Glutamatergic neuron (in vitro differentiated cells): ENCODE results near the gene SFRP2. TPM values are rescaled to one million over a fixed set of nuclear protein-coding genes. Genes with fewer than 3 reads are reported as not detected.

ENCODE experiments used
- DNase-seq: peaks from one replicate; pipeline ENCODE4 v3.0.0; 2022
- H3K27ac Mint-ChIP-seq: one replicate; pipeline ENCODE4 v1.8.0; 2020; ENCODE audit warnings: mild to moderate bottlenecking, mixed read lengths, inconsistent platforms; ENCODE audit not compliant: unreplicated experiment
- H3K27me3 Mint-ChIP-seq: one replicate; pipeline ENCODE4 v1.8.0; 2020; ENCODE audit warnings: mild to moderate bottlenecking, moderate library complexity, mixed read lengths, inconsistent platforms; ENCODE audit not compliant: unreplicated experiment
- H3K36me3 Mint-ChIP-seq: one replicate; pipeline ENCODE4 v1.8.0; 2020; ENCODE audit warnings: mild to moderate bottlenecking, mixed read lengths, inconsistent platforms; ENCODE audit not compliant: unreplicated experiment
- H3K4me1 Mint-ChIP-seq: one replicate; pipeline ENCODE4 v1.8.0; 2020; ENCODE audit warnings: mild to moderate bottlenecking, low read depth, mixed read lengths, inconsistent platforms; ENCODE audit not compliant: unreplicated experiment
- H3K4me3 Mint-ChIP-seq: one replicate; pipeline ENCODE4 v1.8.0; 2020; ENCODE audit warnings: mild to moderate bottlenecking, mixed read lengths, inconsistent platforms; ENCODE audit not compliant: unreplicated experiment
- H3K9me3 Mint-ChIP-seq: one replicate; pipeline ENCODE4 v1.8.0; 2020; ENCODE audit warnings: mild to moderate bottlenecking, moderate library complexity, mixed read lengths, inconsistent platforms; ENCODE audit not compliant: unreplicated experiment
- total RNA-seq: library from RNA; stranded (reverse); fragmentation: NEBNext Ultra II Directional; extraction: Animal tissue kit (Norgen Biotek cat#: 25700); gene quantifications from one replicate; pipeline ENCODE4 v1.2.1, GENCODE V29; 2021; ENCODE audit not compliant: unreplicated experiment
- TF ChIP-seq, protein P1 (sequence below): fragments of 200-600 bp; sonication (generic); IDR thresholded peaks from one replicate; pipeline ENCODE4 v1.5.0; 2021; ENCODE audit not compliant: partially characterized antibody, unreplicated experiment

The SFRP2 gene
- total RNA-seq, 1 donor from 2014 or later = 0.54 TPM

DNA sequence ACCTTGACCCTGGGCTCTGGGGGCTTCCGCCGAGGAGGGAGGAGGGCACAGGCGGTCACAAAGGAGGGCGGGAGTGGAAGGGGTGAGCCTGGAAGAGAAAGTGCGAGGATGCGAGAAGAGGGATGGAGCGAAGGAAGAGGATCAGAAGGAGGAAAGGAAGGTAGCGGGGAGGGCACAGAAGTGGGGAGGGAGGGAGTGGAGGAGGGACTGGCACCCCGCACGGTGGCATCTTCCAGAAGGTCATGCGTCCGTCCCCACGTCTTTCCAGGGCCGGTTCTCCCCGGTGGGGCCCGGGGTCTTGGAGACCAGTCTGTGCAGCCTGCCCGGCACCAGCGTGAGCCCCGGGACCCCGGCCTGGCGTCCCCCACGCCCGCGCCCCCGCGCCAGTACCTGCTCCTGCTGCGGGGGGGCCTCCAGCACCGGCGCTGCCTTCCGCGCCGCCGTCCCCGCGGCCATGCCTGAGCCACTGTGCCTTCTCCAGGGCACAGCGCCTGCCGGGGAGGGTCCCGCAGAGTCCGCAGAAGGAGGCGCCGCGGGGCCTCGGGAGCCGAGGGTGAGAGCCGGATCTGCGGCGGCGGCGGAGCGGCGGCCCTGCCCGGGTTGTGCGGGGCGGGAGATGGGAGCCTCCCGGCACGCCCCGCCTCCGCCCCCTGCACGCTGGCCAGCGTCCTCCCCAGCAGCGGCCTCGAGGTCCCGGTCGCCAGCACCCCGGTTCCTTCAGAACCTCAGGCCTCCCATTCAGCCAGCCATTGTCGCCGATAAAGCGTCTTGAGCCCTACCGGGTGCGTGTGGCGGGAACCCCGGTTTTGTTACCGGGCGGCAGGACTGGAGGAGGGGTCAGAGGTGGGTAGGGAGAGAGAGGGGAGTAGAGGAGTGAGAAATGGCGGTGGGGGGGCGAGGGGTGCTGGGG, 29.2 kb downstream of the SFRP2 start, which contains the start of gene RNF175:
Gene RNF175 (minus strand): TSS at position 618 of the 910 bp plus-strand sequence. CDS start 162 bp downstream, at position 456.
- H3K9me3 Mint-ChIP-seq = no peaks in the 10 kb centered on the region
- TF ChIP-seq, protein P1, sequence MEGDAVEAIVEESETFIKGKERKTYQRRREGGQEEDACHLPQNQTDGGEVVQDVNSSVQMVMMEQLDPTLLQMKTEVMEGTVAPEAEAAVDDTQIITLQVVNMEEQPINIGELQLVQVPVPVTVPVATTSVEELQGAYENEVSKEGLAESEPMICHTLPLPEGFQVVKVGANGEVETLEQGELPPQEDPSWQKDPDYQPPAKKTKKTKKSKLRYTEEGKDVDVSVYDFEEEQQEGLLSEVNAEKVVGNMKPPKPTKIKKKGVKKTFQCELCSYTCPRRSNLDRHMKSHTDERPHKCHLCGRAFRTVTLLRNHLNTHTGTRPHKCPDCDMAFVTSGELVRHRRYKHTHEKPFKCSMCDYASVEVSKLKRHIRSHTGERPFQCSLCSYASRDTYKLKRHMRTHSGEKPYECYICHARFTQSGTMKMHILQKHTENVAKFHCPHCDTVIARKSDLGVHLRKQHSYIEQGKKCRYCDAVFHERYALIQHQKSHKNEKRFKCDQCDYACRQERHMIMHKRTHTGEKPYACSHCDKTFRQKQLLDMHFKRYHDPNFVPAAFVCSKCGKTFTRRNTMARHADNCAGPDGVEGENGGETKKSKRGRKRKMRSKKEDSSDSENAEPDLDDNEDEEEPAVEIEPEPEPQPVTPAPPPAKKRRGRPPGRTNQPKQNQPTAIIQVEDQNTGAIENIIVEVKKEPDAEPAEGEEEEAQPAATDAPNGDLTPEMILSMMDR = no peak
- H3K4me1 Mint-ChIP-seq = no peaks in the 10 kb centered on the region
- peak; percentile 69 for DNase-seq
- peaks cover 8% of the 10 kb centered on the region for H3K27me3 Mint-ChIP-seq
- H3K4me3 Mint-ChIP-seq = peak within 1 kb of the TSS; percentile 85
- peaks cover under 1% of the 10 kb centered on the region for H3K36me3 Mint-ChIP-seq
- no peak within 1 kb of the TSS for H3K27ac Mint-ChIP-seq

DNA sequence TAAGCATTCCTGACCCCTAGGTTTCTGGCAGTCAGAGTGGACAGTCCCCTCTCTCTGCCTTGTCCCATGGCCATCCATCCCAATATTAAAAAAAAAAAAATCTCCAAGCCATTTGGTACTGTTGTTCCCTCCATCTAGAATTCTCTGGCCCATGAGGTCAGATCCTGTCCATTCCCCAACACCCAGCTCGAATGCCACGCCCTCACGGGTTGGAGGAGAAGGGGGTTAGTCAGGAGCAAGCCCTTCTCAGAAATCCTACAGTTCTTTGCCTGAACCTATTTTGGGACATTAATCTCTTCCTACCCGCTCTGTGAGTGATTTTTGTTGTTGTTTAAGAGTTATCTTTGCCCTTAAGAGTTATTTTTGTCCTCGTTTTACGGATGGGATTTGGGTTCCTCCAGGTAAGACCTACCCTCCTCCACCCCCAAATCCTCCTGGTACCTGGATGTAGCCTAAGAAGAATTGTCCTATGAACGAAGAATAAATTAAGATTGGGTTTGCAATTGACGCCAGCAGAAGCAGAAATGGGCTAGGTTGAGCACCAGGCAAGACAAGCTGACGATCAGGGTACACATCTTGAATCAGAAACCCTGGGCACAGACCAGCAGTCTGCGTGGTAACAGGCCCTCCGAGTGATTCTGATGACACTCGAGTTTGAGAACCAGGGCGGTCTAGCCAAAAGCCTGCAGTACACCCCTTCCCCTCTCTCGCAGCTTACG, 30.0 kb downstream of the SFRP2 start:
- H3K27ac Mint-ChIP-seq = no peak overlapping the region
- peaks cover 9% of the 10 kb centered on the region for H3K27me3 Mint-ChIP-seq
- H3K4me3 Mint-ChIP-seq = peak overlapping the region; percentile 85

DNA sequence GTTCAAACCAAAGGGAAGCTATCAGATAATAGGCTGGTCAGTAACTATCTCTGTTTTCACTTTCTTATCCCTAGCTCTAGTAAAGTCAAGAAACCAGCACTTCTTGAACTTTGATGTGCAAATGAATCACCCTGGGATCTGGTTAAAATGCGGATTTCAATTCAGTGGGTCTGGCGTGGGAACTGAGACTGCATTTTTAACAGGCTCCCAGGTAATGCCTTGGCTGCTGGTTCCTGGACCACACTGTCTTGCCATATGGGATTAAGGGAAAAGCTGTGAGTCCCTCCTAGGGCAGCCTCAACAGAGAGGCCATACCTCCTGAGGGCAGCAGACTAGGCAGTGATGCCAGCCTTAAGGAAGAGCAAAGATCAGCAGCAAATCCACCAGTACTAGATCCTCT, 30.7 kb downstream of the SFRP2 start:
- TF ChIP-seq, protein P1 = no peak
- no peak for DNase-seq
- Mint-ChIP-seq H3K9me3 (peaks cover 3% of the 10 kb centered on the region), H3K4me3 (peak overlapping the region; percentile 33), H3K36me3 (peaks cover 5% of the 10 kb centered on the region), H3K27me3 (peaks cover 9% of the 10 kb centered on the region), H3K27ac (no peak overlapping the region), H3K4me1 (no peaks in the 10 kb centered on the region)

More for the DNA sequence above, 30.0 kb downstream of the SFRP2 start:
- no peaks in the 10 kb centered on the region for H3K4me1 Mint-ChIP-seq
- TF ChIP-seq, protein P1 = no peak
- peaks cover 5% of the 10 kb centered on the region for H3K36me3 Mint-ChIP-seq
- H3K9me3 Mint-ChIP-seq = peaks cover 3% of the 10 kb centered on the region
- DNase-seq = peak; percentile 21

DNA sequence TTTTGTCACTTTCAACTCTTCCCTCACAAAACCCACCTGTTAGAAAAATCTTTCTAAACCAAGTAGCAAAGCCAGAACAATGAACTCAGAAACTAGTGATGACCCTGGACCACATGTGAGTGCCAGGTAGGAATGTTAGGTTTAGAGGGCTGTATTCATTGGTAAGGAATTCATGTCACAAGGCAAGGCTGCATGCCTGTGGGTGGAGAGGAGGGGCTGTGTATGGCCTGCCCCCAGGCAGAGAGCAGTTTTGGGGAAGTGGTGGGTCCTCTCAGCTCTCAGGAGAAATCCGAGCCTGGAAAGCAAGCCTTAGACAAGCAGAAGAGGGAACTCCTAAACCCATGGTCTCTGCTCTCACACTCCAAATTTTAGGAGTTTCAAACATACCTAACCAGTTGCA, 31.5 kb downstream of the SFRP2 start:
- H3K27me3 Mint-ChIP-seq = peaks cover 9% of the 10 kb centered on the region
- peaks cover 3% of the 10 kb centered on the region for H3K9me3 Mint-ChIP-seq
- TF ChIP-seq, protein P1 = no peak
- no peak overlapping the region for H3K4me3 Mint-ChIP-seq
- no peaks in the 10 kb centered on the region for H3K4me1 Mint-ChIP-seq
- DNase-seq = no peak
- peaks cover 5% of the 10 kb centered on the region for H3K36me3 Mint-ChIP-seq
- H3K27ac Mint-ChIP-seq = no peak overlapping the region
